SK-N-MC (cell line): Measurements from ENCODE around the gene GFER.

ENCODE experiments used
- DNase-seq: peaks from one replicate; pipeline ENCODE4 v3.0.0-alpha.2; 2011; ENCODE audit warnings: low read depth, low spot score
- H3K27ac ChIP-seq: fragments of 200-600 bp; sonication (generic); 2 replicates; pipeline ENCODE4 v1.5.1; 2016; ENCODE audit warnings: mixed run types
- H3K36me3 ChIP-seq: fragments of 200-600 bp; sonication (generic); 2 replicates; pipeline ENCODE4 v1.6.1; 2017; ENCODE audit warnings: antibody characterized with exemption, low read length, mixed read lengths; ENCODE audit not compliant: insufficient read depth
- H3K4me3 ChIP-seq: fragments of 200-600 bp; sonication (generic); 2 replicates; pipeline ENCODE4 v1.5.1; 2016
- H3K9ac ChIP-seq: fragments of 200-600 bp; sonication (generic); 2 replicates; pipeline ENCODE4 v1.8.0; 2017; ENCODE audit warnings: mixed run types, mixed read lengths; ENCODE audit not compliant: insufficient read length
- H3K9me3 ChIP-seq: fragments of 200-600 bp; sonication (generic); 2 replicates; pipeline ENCODE4 v1.6.1; 2017; ENCODE audit warnings: low read depth, mild to moderate bottlenecking, antibody characterized with exemption, low read length, moderate library complexity, mixed read lengths
- EZH2 ChIP-seq: fragments of 200-600 bp; sonication (generic); IDR thresholded peaks from one replicate; pipeline ENCODE4 v1.6.1; 2017; ENCODE audit warnings: antibody characterized with exemption
- FOXP2 ChIP-seq: optimal IDR thresholded peaks from 2 replicates; pipeline ENCODE3; 2011; ENCODE audit warnings: mild to moderate bottlenecking, moderate library complexity; ENCODE audit not compliant: insufficient read depth; ENCODE audit errors: extremely low read length, control extremely low read depth
- POLR2AphosphoS5 ChIP-seq: IDR thresholded peaks from 2 replicates; pipeline ENCODE4 v1.6.1; 2012; ENCODE audit warnings: mild to moderate bottlenecking, low read depth, low read length, borderline replicate concordance

The GFER gene

DNA sequence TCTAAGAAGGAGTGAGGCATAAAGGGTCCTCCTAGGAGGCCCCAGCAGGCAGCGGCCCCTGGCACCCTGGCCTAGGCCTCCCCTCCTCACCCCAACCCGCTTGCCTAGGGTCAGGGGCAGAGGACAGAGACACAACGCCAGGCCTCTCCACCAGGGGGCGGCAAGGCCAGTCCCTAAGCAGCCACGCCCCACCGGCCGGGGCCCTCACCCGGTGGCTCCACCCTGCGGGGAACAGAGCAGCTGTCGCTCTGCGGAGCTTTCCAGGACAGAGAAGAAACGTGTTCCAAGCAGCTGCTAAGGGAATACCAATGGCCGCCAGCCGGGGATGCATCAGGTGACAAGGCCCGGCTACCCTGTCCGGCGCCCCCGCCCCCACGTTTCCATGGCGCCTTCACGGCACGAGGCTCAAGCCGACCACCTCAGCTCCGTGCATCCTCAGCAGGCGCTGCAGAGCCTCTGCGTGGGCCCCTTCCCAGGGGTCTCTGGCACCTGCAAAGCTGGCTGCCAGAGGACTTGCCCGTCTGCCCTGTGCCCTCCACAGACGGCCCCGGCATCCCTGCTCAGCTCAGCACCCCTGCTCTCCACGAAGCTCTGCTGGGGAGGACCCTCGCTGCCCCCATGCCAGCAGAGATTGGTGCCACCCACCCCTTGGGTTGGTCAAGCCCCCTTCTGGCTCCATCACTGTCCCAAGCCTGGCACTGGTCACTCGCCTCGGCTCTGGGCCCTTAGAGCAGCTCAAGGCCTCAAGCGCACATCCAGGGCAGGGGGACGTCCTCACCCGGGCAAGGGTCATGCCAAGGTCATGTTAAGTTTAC is 20.0 kb downstream of the GFER start:
- no peak overlapping the region for H3K27ac ChIP-seq
- no peak for TF ChIP-seq EZH2
- TF ChIP-seq FOXP2: no peak
- no peak for TF ChIP-seq POLR2AphosphoS5
- peaks cover 51% of the 10 kb centered on the region; the same call in 1 of the 2 replicates for H3K36me3 ChIP-seq
- H3K9me3 ChIP-seq: no peaks in the 10 kb centered on the region
- H3K9ac ChIP-seq: no peak overlapping the region
- H3K4me3 ChIP-seq: no peak overlapping the region
- no peak for DNase-seq

- Histone ChIP-seq H3K36me3 (peaks cover 42% of the 10 kb centered on the region; the same call in 1 of the 2 replicates), H3K9me3 (no peaks in the 10 kb centered on the region), H3K4me3 (no peak overlapping the region), H3K27ac (no peak overlapping the region), H3K9ac (no peak overlapping the region)
- no peak for TF ChIP-seq POLR2AphosphoS5
- no peak for TF ChIP-seq FOXP2
- no peak for TF ChIP-seq EZH2
- DNase-seq: no peak
Measured at GRCh38 chr16:2004795-2005517, 21.0 kb downstream of the GFER start.

GRCh38 chr16:2005646-2006045 is 21.7 kb downstream of the GFER start:
- Histone ChIP-seq H3K9me3 (no peaks in the 10 kb centered on the region), H3K4me3 (no peak overlapping the region), H3K36me3 (peaks cover 36% of the 10 kb centered on the region; the same call in 1 of the 2 replicates), H3K27ac (no peak overlapping the region), H3K9ac (no peak overlapping the region)
- DNase-seq: no peak
- TF ChIP-seq POLR2AphosphoS5 (no peak), FOXP2 (no peak), EZH2 (no peak)

DNA sequence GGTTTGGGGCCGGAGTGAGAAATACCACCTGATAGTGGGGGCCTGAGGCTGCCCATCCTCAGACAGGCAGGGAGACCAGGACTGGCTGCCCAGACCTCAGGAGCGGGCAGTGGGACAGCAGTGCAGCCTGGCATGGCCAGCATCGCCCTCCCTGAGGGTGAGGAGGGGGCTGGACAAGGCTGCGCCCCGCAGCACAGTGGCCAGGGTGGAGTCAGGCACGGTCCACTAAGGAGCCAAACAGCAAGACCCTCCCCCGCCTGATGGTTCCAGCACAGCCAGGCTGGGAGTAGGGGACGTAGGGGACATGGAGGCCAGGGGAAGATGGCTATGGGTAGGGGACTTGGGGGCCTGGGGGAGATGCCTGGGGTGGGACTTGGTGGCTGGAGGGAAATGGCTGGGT is 22.3 kb downstream of the GFER start:
- TF ChIP-seq EZH2 (no peak), POLR2AphosphoS5 (peak; percentile 15; the same call in 1 of the 2 replicates)
- no peak for DNase-seq
- Histone ChIP-seq H3K9ac (no peak overlapping the region), H3K9me3 (no peaks in the 10 kb centered on the region), H3K36me3 (peaks cover 31% of the 10 kb centered on the region; the same call in 1 of the 2 replicates), H3K4me3 (no peak overlapping the region), H3K27ac (no peak overlapping the region)

DNA sequence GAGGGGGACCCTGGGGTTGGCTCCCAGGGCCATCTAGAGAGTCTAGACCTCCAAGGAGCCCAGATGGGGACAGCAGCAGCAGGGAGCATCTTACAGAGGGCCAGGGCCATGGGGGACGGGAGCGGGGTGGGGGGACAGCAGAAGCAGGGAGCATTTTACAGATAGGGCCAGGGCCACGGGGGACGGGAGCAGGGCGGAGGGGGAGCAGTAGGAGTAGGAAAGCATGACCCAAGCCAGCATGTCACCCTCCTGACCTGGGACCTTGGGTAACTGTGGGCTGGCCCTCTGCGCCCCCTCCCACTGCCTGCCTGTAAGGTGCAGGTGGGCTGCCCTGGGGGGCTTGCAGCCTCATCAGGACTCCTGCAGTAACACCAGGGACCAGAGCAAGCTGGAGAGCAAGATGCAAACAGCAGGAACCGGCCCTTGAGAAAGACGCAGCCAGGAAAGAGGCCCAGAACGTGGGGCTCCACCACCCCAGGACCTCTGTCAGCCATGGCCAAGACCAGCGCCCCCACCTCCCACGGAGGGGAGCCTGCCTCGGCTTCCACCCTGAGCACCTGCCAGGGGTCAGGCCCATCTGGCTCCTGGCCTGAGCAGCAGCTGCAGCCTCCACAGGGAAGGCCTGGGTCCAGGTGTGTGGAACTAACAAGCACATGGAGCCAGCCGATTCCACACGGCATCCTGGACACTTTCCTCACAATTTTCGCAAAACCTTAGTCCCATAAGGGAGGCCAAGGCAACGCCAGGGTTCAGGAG is 23.3 kb downstream of the GFER start:
- Histone ChIP-seq H3K36me3 (peaks cover 22% of the 10 kb centered on the region; the same call in 1 of the 2 replicates), H3K4me3 (peak overlapping the region; percentile 96), H3K27ac (no peak overlapping the region), H3K9ac (peak overlapping the region; percentile 98), H3K9me3 (no peaks in the 10 kb centered on the region)
- TF ChIP-seq FOXP2 (no peak), POLR2AphosphoS5 (no peak), EZH2 (no peak)
- no peak for DNase-seq

DNA sequence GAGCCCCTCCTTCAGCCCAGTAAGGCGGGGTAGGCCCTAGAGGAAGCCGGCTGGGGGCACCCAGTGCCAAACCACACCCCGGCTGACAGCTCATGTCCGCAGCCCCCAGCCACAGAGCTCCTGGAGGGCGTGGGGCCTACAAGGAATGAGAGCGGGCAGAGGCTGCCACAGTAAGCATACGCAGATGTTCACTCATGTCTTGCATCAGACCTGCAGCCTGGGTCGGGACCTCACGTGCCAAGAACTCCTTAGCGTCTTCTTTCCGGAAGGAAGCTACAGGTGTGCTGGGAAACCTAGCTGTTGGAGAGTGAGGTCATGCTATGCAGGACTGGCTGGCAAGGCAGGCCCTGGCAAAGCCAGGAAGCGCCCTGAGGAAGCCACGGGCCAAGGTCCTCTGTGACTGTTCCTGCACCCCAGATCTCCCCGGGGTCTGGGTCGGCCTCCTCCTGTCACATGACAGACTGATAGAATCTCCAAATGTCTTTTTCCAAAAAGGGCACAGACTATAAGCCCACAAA is 24.1 kb downstream of the GFER start:
- H3K9ac ChIP-seq: peak overlapping the region; percentile 98
- H3K9me3 ChIP-seq: no peaks in the 10 kb centered on the region
- peaks cover 14% of the 10 kb centered on the region; the same call in 1 of the 2 replicates for H3K36me3 ChIP-seq
- H3K4me3 ChIP-seq: peak overlapping the region; percentile 96
- TF ChIP-seq FOXP2 (no peak), POLR2AphosphoS5 (no peak), EZH2 (no peak)
- no peak for DNase-seq
- peak overlapping the region; percentile 54; the same call in 1 of the 2 replicates for H3K27ac ChIP-seq

DNA sequence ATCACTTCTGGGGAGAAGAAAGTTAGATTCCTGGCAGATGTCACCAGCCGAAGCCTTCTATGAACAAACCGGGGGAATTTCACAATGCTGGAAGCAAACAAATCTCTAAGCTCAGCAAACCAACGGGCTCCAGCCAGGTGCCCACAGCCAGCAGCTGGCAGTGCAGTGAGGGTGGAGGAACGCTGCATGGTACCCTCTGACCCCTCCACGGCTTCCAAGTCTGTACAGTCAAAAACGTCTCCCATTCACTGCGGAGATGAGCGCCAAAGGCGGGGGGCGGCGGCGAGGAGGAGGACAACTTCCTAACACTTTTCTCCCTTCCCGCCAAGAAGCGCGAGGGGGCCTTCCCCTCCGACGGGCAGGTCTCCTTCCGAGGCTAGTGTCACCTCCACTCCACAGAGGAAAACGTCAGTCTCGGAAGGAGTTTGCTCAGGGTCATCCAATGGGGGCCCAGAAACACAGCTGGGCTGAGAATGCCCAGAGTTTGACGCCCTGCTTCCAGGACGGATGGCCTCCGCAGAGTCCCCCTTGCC is 24.7 kb downstream of the GFER start:
- peak overlapping the region; percentile 54 for H3K27ac ChIP-seq
- DNase-seq: no peak
- H3K4me3 ChIP-seq: peak overlapping the region; percentile 96
- no peak for TF ChIP-seq FOXP2
- TF ChIP-seq EZH2: no peak
- TF ChIP-seq POLR2AphosphoS5: no peak
- H3K9me3 ChIP-seq: no peaks in the 10 kb centered on the region
- H3K9ac ChIP-seq: peak overlapping the region; percentile 98
- H3K36me3 ChIP-seq: peaks cover 9% of the 10 kb centered on the region; the same call in 1 of the 2 replicates
